NCI-H2227 (cell line): Measurements from ENCODE around the gene FYCO1.
A peak's percentile ranks its signal among the peaks of the same experiment; 100 is the strongest.
"Not testable (repeated sequence)": the region's sequence is repeated elsewhere in the genome, so short reads cannot be mapped to it uniquely, and the experiment has no call there.

Source experiments
- DNase-seq: peaks from one replicate; lab custom pipeline; 2025; ENCODE audit not compliant: unreplicated experiment; lab: John Stamatoyannopoulos, UW

Gene FYCO1

DNA sequence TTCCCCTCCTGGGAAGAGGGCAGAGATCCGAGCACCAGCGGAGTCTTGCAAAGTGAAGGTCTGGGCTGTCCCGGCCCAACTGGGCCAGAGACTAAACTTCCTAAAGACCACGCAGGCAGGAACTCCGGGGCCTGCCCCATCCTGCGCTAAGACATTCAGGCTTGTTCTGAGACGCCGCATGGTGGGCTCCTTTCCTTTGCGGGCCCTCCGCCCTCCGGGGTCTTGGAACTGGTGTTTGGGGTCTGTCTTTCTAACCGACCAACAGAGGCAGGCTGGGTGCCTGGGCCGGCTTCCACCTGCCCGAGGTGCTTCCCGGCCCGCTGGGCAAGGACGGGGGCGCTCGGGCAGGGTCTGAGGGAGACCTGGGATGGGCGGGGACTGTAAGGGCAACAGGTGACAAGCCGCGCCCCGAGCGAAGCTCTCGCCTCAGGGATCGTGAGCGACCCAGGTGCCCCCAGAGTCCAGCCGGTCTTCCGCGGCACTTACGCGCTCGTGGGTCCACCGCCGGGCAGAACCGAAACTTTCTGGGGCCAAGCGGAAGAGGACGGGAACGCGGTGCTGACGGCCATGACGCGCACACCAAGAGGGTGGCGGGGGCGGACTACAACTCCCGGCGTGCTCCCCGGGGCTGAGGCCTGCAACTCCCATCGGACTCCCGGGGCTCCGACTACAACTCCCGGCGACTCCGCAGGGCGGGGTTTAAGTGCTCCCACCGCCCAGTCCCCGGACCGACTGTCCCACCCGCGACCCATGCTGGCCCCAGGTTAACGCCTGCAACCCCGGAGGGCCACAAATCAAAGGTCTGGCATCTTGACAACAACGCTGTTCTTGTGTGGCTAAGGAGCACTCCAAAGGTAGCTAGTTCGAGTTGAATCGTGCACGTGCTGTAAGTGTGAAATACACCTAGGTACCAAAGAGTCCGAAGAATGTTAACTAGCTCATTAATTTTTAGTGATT is at the start of gene FYCO1:
FYCO1 (minus strand) TSS at position 589 of the 957 bp plus-strand sequence. CDS start 10,914 bp downstream, outside the sequence.
- DNase-seq: peak; percentile 82

DNA sequence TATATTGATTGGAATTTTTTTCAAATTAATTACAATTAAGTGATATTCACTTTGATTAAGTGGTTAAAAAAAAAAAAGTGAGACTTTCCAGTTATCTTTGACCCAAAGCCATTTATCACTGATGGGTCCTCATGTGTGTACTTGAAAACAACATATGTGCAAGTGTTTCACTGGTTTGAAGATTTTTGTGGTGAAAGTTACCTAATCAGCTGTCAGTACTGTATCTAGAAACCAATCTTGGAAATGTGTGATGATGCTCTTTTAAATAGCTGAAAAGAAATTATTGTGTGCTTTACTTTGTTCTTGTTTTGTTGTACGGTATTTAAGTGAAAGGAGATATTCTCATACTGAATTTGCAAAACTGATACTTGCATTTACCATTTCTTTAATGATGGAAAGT is 43.3 kb upstream of the FYCO1 start:
- no peak for DNase-seq

DNA sequence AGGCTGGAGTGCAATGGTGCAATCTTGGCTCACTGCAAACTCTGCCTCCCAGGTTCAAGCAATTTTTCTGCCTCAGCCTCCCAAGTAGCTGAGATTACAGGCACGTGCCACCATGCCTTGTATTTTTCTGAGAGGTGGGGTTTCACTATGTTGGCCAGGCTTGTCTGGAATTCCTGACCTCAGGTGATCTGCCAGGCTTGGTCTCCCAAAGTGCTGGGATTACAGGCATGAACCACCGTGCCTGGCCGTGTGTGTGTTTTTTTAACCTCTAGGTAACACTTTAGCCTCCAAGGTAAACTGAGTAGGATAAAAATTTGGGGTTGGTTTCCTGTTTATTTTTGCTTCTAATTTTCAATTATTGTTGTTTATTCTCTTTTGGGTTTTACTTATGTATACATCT is 42.4 kb upstream of the FYCO1 start:
- DNase-seq: not testable (repeated sequence)

DNA sequence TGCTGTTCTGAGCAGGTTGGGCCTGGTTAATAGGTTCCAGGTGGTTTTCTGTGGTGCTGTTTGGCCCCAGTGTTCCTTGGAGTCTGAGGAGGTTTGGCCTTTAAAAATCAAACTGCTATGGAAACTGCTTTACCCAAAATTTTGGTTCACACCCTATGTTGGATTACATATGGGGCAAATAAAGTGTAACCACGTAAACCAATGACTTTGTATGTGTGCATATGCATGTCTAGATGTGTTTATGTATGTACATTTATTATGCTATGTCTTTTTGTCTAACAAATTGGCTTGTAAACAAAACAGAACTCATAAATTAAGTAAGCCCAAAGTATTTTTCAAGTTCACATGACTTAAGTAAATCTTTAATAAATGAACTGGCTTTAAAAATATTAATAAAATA is 40.6 kb upstream of the FYCO1 start:
- no peak for DNase-seq

DNA sequence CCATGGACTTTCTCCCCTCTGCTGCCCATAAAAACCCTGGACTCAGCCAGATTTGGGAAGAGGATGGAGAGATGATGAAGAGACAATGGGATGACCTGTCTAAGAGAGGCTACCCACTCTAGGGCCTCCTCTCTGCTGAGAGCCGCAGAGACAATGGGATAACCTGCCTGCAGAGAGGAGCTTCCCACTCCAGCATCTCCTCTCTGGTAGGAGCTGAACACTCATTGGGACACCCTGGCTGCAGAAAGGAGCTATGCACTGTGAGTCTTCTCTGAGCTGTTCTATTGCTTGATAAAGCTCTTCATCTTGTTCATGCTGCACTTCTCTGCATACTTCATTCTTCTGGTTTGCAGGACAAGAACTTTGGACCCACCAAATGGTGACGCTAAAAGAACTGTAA is 36.1 kb upstream of the FYCO1 start:
- DNase-seq: no peak

DNA sequence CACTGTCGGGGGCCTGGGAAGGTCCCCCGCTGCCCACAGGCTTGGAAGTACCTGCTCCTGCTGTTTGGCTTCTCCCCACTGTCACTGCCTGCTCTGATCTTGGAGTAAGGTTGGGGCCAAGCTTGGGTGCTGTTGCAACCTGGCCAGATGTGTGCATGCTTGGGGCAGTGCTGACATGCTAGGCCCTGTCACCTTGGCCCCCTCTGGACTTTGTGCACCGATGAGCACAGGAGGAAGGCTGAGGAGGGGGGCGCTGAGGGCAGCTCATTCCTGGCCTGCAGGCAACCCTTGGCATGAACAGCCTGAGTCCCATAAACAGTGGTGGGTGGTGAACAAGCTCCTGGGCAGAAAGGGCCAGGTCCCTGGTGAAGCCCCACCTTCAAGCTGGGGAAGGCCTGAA is 35.6 kb upstream of the FYCO1 start:
- DNase-seq: no peak

DNA sequence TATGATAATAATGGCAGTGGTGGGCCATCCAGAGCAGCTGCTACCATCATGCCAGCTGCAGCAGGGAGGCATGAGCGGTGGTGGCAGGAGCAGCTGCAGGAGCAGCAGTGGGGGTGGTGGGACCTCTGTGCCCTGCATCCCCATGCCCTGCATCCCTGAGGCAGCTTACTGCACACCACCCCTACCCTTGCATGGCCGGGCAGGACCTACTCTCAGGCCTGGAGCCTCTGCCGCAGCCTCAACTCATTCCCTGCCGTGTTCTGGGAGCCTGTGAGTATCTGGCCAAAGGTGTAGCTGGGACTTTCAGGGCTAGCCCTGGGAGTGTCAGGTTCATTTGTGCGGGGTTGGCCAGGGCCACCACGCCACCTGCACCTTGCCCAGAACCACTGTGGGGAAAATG is 35.0 kb upstream of the FYCO1 start:
- no peak for DNase-seq

DNA sequence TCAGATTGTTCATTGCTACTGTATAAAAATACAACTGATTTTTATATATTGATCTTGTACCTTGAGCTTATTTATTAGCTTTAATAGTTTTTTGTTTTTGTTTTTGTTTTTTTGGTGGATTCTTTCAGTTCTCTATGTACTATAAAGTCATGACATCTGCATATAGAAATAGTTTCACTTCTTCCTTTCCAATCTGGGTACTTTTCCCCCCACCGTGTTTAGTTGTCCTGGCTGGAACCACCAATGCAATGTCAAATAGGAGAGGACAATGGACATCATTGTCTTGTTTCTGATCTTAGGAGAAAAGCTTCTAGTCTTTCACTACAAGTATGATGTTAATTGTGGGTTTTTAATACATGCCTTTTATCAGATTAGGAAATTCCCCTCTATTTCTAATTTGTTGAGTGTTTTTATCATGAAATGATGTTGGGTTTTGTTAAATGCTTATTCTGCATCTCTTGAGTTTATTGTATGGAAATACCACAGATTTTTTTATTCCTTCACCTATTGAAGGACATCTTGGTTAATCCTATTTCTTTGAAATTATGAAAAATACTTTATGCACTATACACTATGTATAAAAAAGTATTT is 34.4 kb upstream of the FYCO1 start:
- no peak for DNase-seq

DNA sequence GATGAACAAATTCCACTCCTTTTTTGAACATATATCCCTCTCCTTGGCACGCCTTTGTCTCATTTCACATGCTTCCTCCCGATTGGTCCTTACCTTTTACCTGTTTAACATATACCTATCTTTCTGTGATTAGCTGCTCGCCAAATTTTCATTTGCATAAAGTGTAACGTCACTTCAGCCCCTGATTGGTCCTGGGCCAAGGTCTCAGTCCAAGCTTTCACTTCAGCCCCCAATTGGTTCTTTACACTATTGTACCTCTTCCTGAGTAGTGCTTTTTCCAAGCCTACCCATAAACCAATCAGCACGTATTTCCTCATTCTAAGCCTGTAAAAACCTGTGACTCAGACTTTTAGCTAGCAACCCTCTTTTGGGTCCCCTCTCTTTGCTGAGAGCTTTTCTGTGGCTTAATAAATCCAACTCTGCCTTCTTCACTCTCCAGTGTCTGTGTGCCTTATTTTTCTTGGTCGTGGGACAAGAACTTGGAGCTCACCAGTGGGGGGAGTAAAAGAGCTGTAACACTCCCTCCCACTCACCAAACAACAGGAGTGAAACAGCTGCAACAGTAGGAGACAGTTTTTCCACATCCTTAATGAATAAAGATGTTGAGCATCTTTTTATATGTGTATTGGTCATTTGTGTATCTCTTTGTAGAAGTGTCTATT is 32.2 kb upstream of the FYCO1 start:
- no peak for DNase-seq

DNA sequence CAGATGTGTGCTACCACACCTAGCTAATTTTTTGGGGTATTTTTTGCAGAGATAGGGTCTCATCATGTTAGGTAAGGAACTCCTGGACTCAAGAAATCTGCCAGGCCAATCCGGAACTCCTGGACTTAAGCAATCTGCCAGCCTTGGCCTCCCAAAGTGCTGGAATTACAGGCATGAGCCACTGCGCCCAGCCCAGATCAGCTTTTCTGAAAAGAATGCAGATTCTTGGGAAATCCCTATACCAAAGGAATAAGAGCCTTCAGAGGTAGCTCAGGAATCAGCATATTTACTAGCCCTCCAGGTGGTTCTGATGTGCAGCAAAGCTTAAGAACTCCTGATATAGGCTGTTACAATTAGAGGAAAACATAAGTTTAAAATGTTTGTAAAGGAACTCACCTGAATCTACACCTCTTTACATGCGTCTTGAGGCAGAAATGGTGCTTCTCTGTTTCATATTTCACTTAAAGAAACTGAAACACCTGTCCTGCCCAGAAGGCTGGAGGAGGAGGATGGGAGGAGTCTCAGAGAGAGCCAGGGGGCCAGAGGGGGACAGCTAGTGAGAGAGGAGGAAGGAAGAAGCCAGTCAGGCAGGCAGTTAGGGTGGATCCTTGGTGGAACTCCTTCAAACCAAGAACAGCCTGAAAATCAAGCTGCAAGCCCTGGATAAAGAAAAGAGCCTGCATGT is 31.5 kb upstream of the FYCO1 start, which contains the start of gene XCR1:
XCR1 (minus strand) TSS at position 463 of the 685 bp plus-strand sequence. CDS start 5,536 bp downstream, outside the sequence.
- no peak for DNase-seq

DNA sequence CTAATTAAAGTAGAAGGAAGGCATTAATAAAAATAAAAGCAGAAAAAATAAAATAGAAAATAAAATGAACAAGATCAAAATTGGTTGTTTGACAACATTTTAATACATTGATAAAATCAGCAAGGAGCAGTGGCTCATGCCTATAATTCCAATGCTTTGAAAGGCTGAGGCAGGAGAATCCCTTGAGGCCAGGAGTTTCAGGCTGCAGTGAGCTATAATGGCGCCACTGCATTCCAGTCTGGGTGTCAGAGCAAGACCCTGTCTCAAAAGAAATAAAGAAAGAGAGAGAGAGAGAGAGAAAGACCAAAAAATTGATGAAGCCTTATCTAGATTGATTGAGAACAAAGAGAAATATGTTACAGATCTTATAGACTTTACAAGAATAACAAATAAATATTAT is 29.5 kb upstream of the FYCO1 start:
- no peak for DNase-seq

DNA sequence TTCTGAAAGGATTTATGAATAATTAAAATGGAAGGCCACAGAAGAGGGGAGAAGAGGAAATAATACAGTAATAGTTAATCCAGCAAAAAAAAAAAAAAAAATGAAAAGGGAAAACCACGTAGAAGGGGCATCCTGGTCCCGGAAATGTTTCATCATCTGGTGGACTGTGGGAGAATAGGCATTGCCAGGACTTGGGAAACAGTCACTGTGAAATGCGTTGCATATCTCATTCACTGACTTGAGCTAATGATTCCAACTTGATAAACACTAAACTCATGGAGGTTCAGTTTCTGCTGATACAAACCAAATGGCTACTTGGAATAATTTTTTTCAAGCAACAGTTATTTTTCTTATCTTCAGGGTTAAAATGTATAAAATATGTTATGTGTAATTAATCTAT is 28.5 kb upstream of the FYCO1 start:
- no peak for DNase-seq

DNA sequence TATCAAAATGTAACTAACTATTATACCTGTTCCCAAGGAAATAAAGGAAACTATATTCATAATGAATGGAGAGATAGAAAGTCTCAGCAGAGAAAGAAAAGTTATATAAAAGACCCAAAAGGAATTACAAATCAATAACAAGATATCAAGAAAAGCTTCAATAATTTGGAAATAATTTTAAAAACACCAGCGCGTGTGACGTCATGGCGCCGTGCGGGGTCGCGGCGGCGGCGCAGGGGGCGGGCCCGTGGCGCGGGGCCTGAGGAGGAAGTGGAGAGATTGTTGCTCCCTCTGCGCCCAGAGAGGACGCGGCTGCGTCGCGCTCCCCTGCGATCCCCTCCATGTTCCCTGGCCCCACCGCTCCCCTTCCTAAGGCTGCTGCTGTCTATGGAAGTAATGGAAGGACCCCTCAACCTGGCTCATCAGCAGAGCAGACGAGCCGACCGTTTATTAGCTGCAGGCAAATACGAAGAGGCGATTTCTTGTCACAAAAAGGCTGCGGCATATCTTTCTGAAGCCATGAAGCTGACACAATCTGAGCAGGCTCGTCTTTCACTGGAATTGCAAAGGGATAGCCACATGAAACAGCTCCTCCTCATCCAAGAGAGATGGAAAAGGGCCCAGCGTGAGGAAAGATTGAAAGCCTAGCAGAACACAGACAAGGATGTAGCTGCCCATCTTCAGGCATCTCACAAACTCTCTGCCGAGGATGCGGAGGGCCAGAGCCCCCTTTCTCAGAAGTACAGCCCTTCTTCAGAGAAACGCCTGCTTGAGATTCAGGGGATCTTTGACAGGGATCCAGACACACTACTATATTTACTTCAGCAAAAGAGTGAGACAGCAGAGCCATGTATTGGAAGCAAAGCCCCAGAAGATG is 27.5 kb upstream of the FYCO1 start:
- no peak for DNase-seq

DNA sequence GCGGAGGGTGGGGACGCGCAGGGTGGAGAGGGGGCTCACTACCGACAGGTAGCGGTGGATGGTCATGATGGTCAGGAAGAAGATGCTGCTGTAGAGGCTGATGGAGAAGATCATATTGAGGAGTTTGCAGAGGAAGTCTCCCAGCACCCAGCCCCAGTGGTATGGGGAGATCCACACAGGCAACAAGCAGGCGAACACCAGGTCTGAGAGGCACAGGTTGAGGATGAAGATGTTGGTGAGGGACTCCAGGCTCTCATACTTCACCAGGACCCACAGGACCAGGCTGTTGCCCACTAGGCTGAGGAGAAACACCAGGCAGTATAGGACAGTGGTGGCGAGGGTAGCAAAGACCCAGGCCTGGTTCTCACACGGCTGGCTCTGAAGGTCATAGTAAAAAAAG is 25.9 kb upstream of the FYCO1 start:
- DNase-seq: no peak

DNA sequence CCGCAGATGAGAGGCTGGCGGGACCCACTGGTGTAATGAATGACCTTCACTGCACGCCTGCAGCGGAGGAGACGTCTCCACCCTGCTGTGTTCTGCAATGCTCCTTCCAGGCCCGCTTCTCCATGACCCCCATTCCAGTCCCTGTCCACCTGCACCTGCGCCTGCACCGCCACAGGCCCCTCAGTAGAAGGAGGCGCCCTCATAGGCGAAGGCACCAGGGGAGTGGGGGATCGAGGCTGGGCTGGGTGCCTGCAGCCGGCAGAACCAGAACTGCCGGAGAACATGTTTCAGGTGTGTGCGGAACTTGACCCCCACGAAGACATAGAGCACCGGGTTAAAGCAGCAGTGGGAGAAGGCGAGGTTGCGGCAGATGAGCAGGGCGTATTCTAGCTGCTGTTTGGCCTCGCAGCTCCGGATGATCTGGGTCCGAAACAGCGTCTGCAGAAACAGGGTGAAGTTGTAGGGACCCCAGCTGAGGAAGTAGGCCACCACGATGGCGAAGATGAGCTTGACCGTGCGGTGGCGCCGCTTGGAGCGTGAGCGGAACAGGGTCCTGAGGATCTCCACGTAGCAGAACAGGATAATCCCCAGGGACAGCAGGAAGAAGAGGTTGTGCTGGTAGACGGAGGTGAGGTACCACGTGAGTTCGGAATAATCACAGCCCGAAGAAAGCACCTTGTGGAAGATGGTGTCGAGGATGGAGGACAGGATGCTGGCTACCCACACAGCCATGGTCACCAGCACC is 25.3 kb upstream of the FYCO1 start:
- no peak for DNase-seq

DNA sequence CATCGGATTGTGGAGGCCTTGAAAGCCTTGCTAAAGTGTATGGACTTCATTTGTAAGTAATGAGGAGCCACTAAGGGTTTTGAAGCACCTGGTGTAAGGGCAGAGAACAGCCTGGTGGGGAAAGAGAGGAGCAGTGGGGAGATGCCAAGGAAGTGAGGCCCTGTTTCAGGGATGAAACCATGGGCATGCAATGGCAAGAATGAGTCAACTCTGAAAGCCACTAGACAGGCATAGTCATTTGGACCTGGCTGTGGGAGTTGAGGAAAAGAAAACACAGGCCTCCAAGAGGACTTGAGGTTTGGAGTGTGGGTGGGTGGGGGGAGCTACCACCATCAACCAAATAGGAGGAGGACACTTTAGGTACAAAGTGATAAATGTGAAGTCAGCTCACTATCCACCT is 24.1 kb upstream of the FYCO1 start:
- DNase-seq: no peak

DNA sequence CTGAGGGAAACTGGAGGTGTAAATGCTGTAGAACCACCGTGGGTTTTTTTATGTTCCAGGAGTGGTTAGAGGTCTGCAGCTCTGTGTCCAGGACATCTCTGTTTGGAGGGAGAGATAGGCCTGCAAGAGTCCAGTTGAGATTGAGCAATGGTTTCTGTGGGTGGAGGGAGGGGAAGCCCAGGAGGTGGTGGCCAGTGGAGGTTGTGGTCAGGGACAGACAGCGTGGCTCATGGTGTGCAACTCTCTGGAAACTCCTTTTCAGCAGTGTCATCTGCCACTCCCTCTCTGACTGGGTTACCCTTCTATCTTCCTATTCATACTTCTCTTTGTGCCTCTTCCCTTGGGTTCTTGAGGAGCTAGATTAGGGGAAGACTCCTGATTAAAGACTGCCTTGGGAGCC is 22.1 kb upstream of the FYCO1 start:
- DNase-seq: no peak

DNA sequence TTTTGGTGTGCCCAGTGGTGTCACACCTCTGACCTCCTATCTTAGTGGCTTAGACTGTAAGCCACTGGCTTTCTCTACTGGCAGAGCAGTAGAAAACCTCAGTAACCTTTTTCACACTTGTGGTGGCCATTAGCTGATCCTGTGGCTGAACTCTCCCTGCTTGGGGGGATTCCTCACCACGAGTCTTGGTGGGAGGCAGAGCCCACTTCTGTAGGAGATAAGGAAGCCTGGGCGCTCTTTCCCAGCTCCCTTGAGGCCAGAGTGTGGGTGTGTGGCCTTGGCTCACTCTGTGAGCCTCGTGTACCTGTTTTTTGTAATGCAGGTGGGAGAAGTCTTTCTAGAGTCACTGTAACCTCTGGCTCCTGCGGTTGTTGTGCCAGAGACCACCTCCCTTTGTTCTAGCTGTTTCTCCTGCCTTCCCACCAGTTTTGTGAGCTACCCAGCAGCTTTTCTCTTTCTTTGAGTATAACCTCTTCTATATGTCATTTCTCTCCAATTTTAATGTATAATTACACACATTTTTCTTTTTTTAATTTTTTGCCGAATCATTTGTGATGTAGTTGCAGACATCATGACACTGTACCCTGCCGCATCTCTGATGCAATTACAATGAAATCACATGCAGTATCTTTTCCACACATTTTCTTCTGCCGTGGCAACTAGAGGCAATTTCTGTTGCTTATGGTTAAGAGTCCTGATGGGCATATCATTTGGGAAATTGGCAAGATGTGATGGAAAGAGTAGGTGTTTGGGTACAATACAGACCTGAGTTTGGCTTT is 17.9 kb upstream of the FYCO1 start:
- no peak for DNase-seq

DNA sequence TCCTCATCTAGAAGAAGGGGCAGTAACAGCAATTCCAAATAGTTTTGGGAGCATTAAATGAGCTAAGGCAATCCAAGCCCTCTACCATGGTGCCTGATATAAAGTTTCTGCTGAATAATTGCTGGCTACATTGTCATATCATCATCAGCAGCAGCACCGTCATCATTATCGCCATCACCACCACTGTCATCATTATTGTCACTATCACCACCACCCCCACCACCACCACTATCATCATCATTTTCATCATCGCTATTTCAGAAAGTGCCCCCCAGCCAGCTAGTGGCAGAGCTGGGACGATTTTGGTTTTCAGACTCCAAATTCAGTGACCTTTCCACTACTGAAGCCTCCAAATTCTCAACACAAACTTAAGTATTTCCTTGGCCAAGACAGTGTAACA is 16.6 kb upstream of the FYCO1 start:
- DNase-seq: no peak
